ENCODE data around the gene RBPJL.

RBPJL gene

DNA sequence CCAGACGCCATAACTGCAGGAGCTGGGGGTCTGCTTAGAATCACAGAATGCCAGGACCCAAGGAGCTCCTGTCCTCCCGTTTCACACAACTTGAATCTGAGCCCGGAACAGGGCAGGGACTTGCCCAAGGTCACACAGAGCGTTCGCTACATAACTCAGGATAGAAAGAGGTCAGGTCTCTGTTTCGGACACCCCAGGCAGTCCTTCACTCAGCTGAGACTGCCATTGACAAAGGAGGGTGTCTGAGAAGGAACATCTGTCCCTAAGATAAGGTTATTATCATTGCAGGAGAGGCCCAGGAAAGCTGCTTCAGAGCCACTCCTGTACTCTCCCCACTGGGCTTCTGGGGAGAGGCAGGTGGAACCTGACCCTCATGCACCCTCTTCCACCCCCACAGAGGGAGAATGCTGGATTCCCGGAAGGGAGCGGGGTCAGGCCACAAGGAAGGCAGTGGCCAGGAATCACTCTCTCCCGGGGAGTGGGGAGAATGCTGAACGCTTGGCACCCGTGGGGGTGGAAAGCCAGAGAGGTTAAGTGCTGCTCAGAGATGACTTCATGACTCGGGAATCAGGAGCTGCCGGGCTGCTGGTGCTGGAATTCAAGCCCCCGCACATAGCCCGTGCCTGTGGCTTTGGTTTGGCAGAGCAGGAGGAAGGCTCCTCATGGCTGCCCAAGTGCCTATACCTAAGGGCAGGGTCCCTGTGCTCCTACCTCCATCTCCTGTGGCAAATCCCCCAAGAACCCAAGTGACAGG is 30.9 kb downstream of the RBPJL start:
- no peak for DNase-seq
- Histone ChIP-seq H3K36me3 (replicated peaks; ENCODE audit: insufficient read depth, low read length) (no peaks in the 10 kb centered on the region), H3K9me2 (replicated peaks; ENCODE audit: insufficient read depth, low read length) (no peaks in the 10 kb centered on the region), H3K4me2 (ENCODE audit: low read depth, low read length) (no peak overlapping the region), H3K79me2 (ENCODE audit: low read length) (no peaks in the 10 kb centered on the region), H3K9ac (ENCODE audit: low read length) (no peak overlapping the region), H3K4me3 (ENCODE audit: low read length) (no peak overlapping the region), H4K20me1 (ENCODE audit: insufficient read depth, low read length) (no peaks in the 10 kb centered on the region), H3K9me3 (replicated peaks; ENCODE audit: insufficient read depth, low read length) (no peaks in the 10 kb centered on the region), H2AFZ (ENCODE audit: low read length) (no peak overlapping the region), H3F3A (ENCODE audit: insufficient read depth, low read length) (peaks cover 5% of the 10 kb centered on the region; the same call in 1 of the 2 replicates), H3K27ac (ENCODE audit: low read length) (no peak overlapping the region), H3K4me1 (ENCODE audit: low read length) (peaks cover 21% of the 10 kb centered on the region), H3K27me3 (replicated peaks; ENCODE audit: insufficient read depth, low read length) (no peaks in the 10 kb centered on the region)
- no peak for TF ChIP-seq EZH2 (optimal IDR thresholded peaks at IDR 0.05; ENCODE audit: low read depth, low read length)
- no peak for TF ChIP-seq EZH2phosphoT487 (IDR thresholded peaks at IDR 0.05; ENCODE audit: low read length)
- TF ChIP-seq, protein P1, sequence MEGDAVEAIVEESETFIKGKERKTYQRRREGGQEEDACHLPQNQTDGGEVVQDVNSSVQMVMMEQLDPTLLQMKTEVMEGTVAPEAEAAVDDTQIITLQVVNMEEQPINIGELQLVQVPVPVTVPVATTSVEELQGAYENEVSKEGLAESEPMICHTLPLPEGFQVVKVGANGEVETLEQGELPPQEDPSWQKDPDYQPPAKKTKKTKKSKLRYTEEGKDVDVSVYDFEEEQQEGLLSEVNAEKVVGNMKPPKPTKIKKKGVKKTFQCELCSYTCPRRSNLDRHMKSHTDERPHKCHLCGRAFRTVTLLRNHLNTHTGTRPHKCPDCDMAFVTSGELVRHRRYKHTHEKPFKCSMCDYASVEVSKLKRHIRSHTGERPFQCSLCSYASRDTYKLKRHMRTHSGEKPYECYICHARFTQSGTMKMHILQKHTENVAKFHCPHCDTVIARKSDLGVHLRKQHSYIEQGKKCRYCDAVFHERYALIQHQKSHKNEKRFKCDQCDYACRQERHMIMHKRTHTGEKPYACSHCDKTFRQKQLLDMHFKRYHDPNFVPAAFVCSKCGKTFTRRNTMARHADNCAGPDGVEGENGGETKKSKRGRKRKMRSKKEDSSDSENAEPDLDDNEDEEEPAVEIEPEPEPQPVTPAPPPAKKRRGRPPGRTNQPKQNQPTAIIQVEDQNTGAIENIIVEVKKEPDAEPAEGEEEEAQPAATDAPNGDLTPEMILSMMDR (IDR thresholded peaks at IDR 0.05; ENCODE audit: low read length) = no peak

DNA sequence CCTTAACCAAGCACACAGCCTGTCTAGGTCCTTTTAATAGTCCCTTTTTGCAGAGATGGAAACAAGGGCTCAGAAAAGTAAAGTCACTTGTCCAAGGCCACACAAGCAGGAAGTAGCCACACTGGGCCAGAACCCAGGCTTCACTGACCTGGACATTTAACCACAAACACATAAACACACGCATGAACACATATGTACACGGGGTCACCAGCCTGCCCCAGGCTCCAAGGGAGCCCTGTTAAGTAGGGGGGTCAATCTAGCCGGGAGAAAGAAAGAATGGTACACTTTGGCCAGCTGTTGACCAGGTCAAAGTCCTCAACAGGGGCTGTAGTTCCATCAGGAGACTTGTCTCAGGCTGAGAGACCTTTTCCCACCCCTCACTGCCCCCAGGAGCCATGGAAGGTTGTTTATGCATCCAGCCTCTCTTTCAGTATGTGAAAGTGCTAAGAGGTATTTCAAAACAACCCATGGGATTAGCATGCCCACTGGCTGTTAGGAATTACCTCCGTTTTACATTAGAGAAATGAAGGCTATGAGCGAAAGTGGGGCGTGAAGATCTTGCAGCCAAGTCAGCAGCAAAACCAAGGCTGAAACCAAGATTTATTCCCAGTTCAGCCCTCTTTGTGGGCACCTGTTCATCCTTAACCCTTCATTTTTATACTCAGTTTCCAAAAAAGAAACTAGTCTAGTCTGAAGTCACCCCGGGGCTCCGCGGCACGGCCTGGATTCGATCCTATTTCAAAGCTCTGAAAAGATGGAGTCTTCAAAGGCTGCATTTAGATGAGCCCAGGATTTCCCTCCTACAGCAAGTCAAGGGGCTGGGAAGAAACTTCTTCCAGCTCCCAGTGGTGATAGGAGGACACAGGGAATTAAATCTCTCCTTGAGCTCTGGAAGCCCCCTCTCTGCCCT is 31.7 kb downstream of the RBPJL start:
- DNase-seq = no peak
- H2AFZ ChIP-seq (ENCODE audit: low read length) = no peak overlapping the region
- H3K4me2 ChIP-seq (ENCODE audit: low read depth, low read length) = no peak overlapping the region
- no peaks in the 10 kb centered on the region for H3K9me2 ChIP-seq (replicated peaks; ENCODE audit: insufficient read depth, low read length)
- H3K36me3 ChIP-seq (replicated peaks; ENCODE audit: insufficient read depth, low read length) = no peaks in the 10 kb centered on the region
- no peak for TF ChIP-seq EZH2 (optimal IDR thresholded peaks at IDR 0.05; ENCODE audit: low read depth, low read length)
- TF ChIP-seq EZH2phosphoT487 (IDR thresholded peaks at IDR 0.05; ENCODE audit: low read length) = no peak
- peaks cover 5% of the 10 kb centered on the region; the same call in 1 of the 2 replicates for H3F3A ChIP-seq (ENCODE audit: insufficient read depth, low read length)
- no peak overlapping the region for H3K27ac ChIP-seq (ENCODE audit: low read length)
- no peaks in the 10 kb centered on the region for H4K20me1 ChIP-seq (ENCODE audit: insufficient read depth, low read length)
- no peaks in the 10 kb centered on the region for H3K79me2 ChIP-seq (ENCODE audit: low read length)
- H3K4me1 ChIP-seq (ENCODE audit: low read length) = peaks cover 21% of the 10 kb centered on the region
- H3K9me3 ChIP-seq (replicated peaks; ENCODE audit: insufficient read depth, low read length) = no peaks in the 10 kb centered on the region
- H3K4me3 ChIP-seq (ENCODE audit: low read length) = no peak overlapping the region
- no peaks in the 10 kb centered on the region for H3K27me3 ChIP-seq (replicated peaks; ENCODE audit: insufficient read depth, low read length)
- H3K9ac ChIP-seq (ENCODE audit: low read length) = no peak overlapping the region

DNA sequence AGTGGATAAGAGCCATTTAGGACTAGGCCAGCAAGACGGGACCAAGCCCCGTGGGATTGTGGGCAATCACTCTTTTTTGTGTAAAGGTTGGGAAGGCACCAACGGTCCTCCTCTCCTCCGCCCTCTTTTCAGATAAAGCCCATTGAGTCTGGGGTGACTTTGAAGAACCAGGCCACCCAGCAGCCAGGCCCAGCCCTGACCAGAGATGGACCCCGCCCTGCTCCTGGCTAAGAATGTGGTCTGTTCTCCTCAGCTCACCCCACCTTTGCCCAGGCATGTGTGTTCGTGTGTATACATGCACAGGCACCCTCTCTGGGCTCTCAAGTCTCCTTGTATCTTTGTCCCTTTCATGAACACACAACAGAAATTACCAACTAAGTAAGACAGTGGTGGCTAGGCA is 32.4 kb downstream of the RBPJL start:
- Histone ChIP-seq H3K9ac (ENCODE audit: low read length) (no peak overlapping the region), H3K27me3 (replicated peaks; ENCODE audit: insufficient read depth, low read length) (no peaks in the 10 kb centered on the region), H3K4me2 (ENCODE audit: low read depth, low read length) (no peak overlapping the region), H3K79me2 (ENCODE audit: low read length) (no peaks in the 10 kb centered on the region), H3K4me3 (ENCODE audit: low read length) (no peak overlapping the region), H3K9me2 (replicated peaks; ENCODE audit: insufficient read depth, low read length) (no peaks in the 10 kb centered on the region), H3K4me1 (ENCODE audit: low read length) (peaks cover 21% of the 10 kb centered on the region), H3K9me3 (replicated peaks; ENCODE audit: insufficient read depth, low read length) (no peaks in the 10 kb centered on the region), H3K27ac (ENCODE audit: low read length) (no peak overlapping the region), H4K20me1 (ENCODE audit: insufficient read depth, low read length) (no peaks in the 10 kb centered on the region), H3F3A (ENCODE audit: insufficient read depth, low read length) (peaks cover 5% of the 10 kb centered on the region; the same call in 1 of the 2 replicates), H2AFZ (ENCODE audit: low read length) (no peak overlapping the region), H3K36me3 (replicated peaks; ENCODE audit: insufficient read depth, low read length) (no peaks in the 10 kb centered on the region)
- TF ChIP-seq EZH2 (optimal IDR thresholded peaks at IDR 0.05; ENCODE audit: low read depth, low read length) (no peak), EZH2phosphoT487 (IDR thresholded peaks at IDR 0.05; ENCODE audit: low read length) (no peak)
- TF ChIP-seq, protein P1 (IDR thresholded peaks at IDR 0.05; ENCODE audit: low read length) = no peak
- DNase-seq = no peak

All from MM.1S (cell line).